Osteoblast (primary cell): ENCODE data around the gene CABLES1. TPM values are rescaled to one million over a fixed set of nuclear protein-coding genes. Genes with fewer than 3 reads are reported as not detected.

Experiments used
- DNase-seq: peaks from one replicate; pipeline ENCODE4 v3.0.0; 2011; ENCODE audit warnings: low spot score, mixed read lengths; ENCODE audit not compliant: insufficient read length; ENCODE audit errors: missing footprints
- H2AFZ ChIP-seq: 2 replicates; pipeline ENCODE4 v1.6.0; 2011; ENCODE audit warnings: mild to moderate bottlenecking, low read length
- H3K27ac ChIP-seq: 2 replicates; pipeline ENCODE4 v1.5.1; 2011; ENCODE audit warnings: mild to moderate bottlenecking, low read depth, low read length, moderate library complexity
- H3K27me3 ChIP-seq: 2 replicates; pipeline ENCODE4 v1.6.0; 2012; ENCODE audit warnings: mild to moderate bottlenecking, control low read depth, inconsistent platforms, low read length, moderate library complexity; ENCODE audit not compliant: insufficient read depth
- H3K36me3 ChIP-seq: 2 replicates; pipeline ENCODE4 v1.5.1; 2011; ENCODE audit warnings: mild to moderate bottlenecking, low read length, control low read depth, moderate library complexity; ENCODE audit not compliant: insufficient read depth
- H3K4me1 ChIP-seq: 2 replicates; pipeline ENCODE4 v1.5.1; 2011; ENCODE audit warnings: mild to moderate bottlenecking, low read length, control low read depth, moderate library complexity; ENCODE audit not compliant: insufficient read depth
- H3K4me2 ChIP-seq: 2 replicates; pipeline ENCODE4 v1.6.0; 2011; ENCODE audit warnings: mild to moderate bottlenecking, low read length; ENCODE audit not compliant: insufficient read depth
- H3K4me3 ChIP-seq: fragments of 200-600 bp; sonication (generic); 3 replicates; pipeline ENCODE4 v1.5.1; 2012; ENCODE audit warnings: mild to moderate bottlenecking, low read length, inconsistent platforms; ENCODE audit not compliant: insufficient read depth
- H3K79me2 ChIP-seq: 2 replicates; pipeline ENCODE4 v1.6.0; 2012; ENCODE audit warnings: mild to moderate bottlenecking, low read length, control low read depth, inconsistent platforms; ENCODE audit not compliant: insufficient read depth
- H3K9me3 ChIP-seq: 2 replicates; pipeline ENCODE4 v1.5.1; 2011; ENCODE audit warnings: low read depth, low read length, control low read depth
- H4K20me1 ChIP-seq: 2 replicates; pipeline ENCODE4 v1.6.0; 2012; ENCODE audit warnings: mild to moderate bottlenecking, low read length, control low read depth; ENCODE audit not compliant: insufficient read depth
- total RNA-seq: library from RNA; depleted of rRNA; stranded (reverse); fragments of >200 nt; gene quantifications from 2 replicates; pipeline ENCODE4 v1.2.3, GENCODE V29; 2012
- TF ChIP-seq, protein P1 (sequence below): IDR thresholded peaks from 2 replicates; pipeline ENCODE4 v1.5.1; 2011; ENCODE audit warnings: mild to moderate bottlenecking, low read depth, low read length, moderate library complexity; ENCODE audit errors: extremely low read depth

The CABLES1 gene
- total RNA-seq, 1 donor = 13.0 TPM

DNA sequence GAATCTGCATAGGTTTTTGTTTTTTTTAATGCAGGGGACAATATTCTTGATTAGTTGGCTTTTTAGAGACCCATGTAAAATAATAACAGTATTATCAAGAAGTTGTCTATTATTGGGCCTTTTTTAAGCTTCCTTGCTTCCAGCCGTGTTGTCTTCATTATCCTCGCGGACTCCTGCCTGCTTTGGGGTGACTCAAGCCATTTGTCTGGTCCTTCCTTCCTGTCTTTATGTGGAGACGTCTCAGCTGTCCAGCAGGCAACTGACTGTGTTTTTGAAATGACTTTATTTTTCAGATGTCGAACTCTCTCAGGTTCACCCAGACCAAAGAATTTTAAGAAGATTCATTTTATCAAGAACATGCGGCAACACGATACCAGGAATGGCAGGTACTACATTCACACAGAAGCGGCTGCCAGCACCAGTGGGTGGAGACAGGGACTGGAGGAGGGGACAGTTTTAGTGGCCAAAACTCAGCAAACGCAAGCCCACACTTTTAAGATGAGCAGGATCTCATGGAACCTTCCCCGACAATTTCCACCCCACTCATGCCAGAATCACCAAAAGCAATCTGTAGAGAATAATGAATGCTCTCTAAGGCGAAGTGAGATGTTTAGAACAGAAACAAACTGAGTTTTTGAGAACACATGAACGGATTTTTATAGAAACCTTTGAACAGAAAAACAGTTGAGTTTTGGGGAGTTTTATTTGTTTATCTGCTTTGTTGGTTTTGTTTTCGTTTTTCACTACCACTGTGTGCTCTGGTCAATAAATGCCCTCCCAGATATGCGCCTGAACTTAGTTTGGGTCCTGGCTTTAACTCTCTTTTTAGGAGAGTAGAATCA lies 59.1 kb downstream of the CABLES1 start:
- no peak overlapping the region for H3K27ac ChIP-seq
- no peak overlapping the region for H3K4me2 ChIP-seq
- H3K36me3 ChIP-seq = peaks cover 20% of the 10 kb centered on the region
- no peak for DNase-seq
- no peaks in the 10 kb centered on the region for H3K79me2 ChIP-seq
- TF ChIP-seq, protein P1, sequence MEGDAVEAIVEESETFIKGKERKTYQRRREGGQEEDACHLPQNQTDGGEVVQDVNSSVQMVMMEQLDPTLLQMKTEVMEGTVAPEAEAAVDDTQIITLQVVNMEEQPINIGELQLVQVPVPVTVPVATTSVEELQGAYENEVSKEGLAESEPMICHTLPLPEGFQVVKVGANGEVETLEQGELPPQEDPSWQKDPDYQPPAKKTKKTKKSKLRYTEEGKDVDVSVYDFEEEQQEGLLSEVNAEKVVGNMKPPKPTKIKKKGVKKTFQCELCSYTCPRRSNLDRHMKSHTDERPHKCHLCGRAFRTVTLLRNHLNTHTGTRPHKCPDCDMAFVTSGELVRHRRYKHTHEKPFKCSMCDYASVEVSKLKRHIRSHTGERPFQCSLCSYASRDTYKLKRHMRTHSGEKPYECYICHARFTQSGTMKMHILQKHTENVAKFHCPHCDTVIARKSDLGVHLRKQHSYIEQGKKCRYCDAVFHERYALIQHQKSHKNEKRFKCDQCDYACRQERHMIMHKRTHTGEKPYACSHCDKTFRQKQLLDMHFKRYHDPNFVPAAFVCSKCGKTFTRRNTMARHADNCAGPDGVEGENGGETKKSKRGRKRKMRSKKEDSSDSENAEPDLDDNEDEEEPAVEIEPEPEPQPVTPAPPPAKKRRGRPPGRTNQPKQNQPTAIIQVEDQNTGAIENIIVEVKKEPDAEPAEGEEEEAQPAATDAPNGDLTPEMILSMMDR = no peak
- H3K27me3 ChIP-seq = no peaks in the 10 kb centered on the region
- no peaks in the 10 kb centered on the region for H3K9me3 ChIP-seq
- H4K20me1 ChIP-seq = no peaks in the 10 kb centered on the region
- H3K4me3 ChIP-seq = no peak overlapping the region
- H2AFZ ChIP-seq = no peak overlapping the region
- peaks cover 9% of the 10 kb centered on the region for H3K4me1 ChIP-seq

DNA sequence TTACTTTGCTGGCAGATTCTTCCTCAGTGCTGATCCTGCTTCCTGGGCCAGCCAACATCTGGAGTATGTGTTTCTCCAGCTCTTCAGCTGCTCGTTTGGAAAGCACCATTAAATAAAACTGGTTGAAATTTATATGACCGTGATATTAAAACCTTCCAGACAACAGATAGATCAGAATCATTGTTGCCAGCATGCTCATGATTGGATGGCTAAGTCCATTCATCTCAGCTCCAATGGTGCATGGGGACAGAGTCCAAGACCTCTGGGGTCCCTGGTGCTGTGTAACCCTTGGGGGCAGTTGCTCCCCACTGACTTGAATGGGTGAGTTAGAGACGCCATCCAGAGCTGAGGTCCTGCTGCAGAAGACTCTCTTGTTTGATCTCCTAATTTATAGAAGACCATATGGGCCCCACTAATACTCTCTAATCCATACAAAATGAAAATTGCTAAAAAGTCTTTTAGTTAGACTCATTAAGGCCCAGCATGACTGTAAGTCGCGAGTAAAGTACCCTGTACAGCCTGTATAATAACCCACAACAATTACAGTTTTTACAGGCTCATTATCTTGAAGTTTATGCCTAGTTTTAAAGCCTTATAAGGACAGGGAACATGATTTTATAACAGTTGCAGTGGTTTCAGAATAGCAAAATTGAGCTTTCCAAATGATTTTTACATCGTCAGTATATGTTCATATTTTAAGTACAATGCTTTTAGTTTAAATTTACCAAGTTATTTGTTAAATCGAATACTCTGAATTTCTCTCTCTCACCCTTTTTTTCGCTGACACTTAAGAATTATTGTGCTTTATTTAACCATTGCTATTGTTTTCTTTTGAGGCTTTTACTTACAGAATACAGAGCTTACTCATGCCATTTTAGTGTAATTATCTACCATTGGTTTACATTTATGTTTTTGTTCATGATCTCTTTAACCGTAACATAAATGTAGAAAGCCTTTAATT lies 60.0 kb downstream of the CABLES1 start:
- TF ChIP-seq, protein P1 = no peak
- H3K27ac ChIP-seq = no peak overlapping the region
- H3K4me2 ChIP-seq = no peak overlapping the region

DNA sequence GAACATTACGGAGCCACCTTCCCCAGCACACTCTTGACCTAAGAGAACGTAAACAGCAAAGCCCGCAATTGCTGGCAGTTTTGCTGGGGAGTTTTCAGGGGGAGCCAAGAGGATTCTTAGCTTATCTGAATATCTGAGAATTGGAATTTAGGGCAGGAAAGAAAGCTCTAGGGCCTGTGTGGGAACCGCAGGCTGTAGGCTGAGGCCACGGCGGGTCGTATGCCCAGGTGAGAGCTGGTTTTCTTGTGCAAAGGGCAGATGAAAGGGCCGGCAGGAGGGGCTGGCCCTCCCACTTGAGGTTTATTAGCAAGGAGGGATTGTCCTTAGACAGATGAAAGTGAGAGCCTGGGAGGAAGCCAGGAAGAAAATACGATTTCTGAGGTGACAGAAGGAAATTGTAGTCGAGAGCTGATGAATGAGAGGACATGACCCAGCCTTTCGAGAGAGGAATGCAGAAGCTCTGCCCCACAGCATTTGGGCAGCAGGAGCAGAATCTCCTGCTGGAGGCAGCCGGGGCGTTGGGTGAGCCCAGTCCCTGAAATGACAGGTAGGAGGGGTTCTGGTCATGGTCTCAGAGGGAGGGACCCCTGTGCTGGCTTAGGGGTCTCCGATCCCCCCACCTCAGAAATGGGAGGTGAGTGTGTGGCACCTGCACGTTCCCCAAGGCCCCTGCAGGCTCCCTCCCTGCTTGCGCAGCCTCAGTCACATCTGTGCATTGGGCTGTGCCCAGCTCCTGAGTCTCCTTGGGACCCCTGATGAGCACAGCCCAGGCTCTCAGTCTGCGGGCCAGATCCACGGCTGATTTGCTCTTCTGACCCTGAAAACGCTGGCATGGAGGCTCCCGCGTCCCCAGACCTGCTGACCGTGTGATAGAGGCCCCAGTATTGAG lies 61.1 kb downstream of the CABLES1 start:
- H3K4me3 ChIP-seq = no peak overlapping the region
- no peak overlapping the region for H3K4me2 ChIP-seq
- no peak overlapping the region for H2AFZ ChIP-seq
- H3K9me3 ChIP-seq = no peaks in the 10 kb centered on the region
- H3K4me1 ChIP-seq = peaks cover 9% of the 10 kb centered on the region
- DNase-seq = no peak
- no peak overlapping the region for H3K27ac ChIP-seq
- H3K36me3 ChIP-seq = peaks cover 20% of the 10 kb centered on the region
- H4K20me1 ChIP-seq = no peaks in the 10 kb centered on the region
- H3K79me2 ChIP-seq = no peaks in the 10 kb centered on the region
- H3K27me3 ChIP-seq = no peaks in the 10 kb centered on the region
- TF ChIP-seq, protein P1 = no peak

More for the DNA sequence above, 60.0 kb downstream of the CABLES1 start:
- Histone ChIP-seq H3K27me3 (no peaks in the 10 kb centered on the region), H3K79me2 (no peaks in the 10 kb centered on the region), H4K20me1 (no peaks in the 10 kb centered on the region), H3K4me3 (no peak overlapping the region), H3K4me1 (peaks cover 9% of the 10 kb centered on the region), H3K36me3 (peaks cover 20% of the 10 kb centered on the region), H2AFZ (no peak overlapping the region), H3K9me3 (no peaks in the 10 kb centered on the region)
- DNase-seq = no peak
